Epithelial cell of prostate (primary cell): Measurements from ENCODE around the gene AMH.
"Not testable (repeated sequence)": the region's sequence is repeated elsewhere in the genome, so short reads cannot be mapped to it uniquely, and the experiment has no call there.

Source experiments
- DNase-seq: peaks from one replicate; pipeline ENCODE4 v3.0.0-alpha.2; 2011; ENCODE audit warnings: low read depth, low spot score
- H3K27ac ChIP-seq: fragments of 450-650 bp; 2 replicates; pipeline ENCODE4 v1.5.1; 2017; ENCODE audit warnings: mild to moderate bottlenecking

The AMH gene

GRCh38 chr19:2281265-2282061 is 32.3 kb downstream of the AMH start:
- not testable (repeated sequence) for H3K27ac ChIP-seq, DNase-seq

GRCh38 chr19:2282062-2282861 is 33.1 kb downstream of the AMH start, which contains the start of gene PEAK3:
Gene PEAK3 (minus strand): TSS chr19:2282175. CDS start chr19:2280931, 1,244 bp downstream.
- DNase-seq, result no peak
- no peak within 1 kb of the TSS for H3K27ac ChIP-seq

- no peak for DNase-seq
- no peak overlapping the region for H3K27ac ChIP-seq
These were observed 33.7 kb downstream of the AMH start for GRCh38 chr19:2282862-2283237.

- no peak for DNase-seq
- no peak overlapping the region for H3K27ac ChIP-seq
These were observed 34.8 kb downstream of the AMH start for GRCh38 chr19:2283835-2284507.

- no peak for DNase-seq
- H3K27ac ChIP-seq, result no peak overlapping the region
These were observed 37.4 kb downstream of the AMH start for GRCh38 chr19:2286402-2287140.

GRCh38 chr19:2287585-2288337 is 38.6 kb downstream of the AMH start:
- DNase-seq, result no peak
- no peak overlapping the region for H3K27ac ChIP-seq

- no peak overlapping the region for H3K27ac ChIP-seq
- DNase-seq, result no peak
These were observed 39.3 kb downstream of the AMH start for GRCh38 chr19:2288338-2288817.

- H3K27ac ChIP-seq, result no peak overlapping the region
- no peak for DNase-seq
These were observed 39.9 kb downstream of the AMH start for GRCh38 chr19:2288818-2289713.

GRCh38 chr19:2289714-2290435 is 40.8 kb downstream of the AMH start:
- no peak overlapping the region for H3K27ac ChIP-seq
- DNase-seq, result no peak

- no peak overlapping the region for H3K27ac ChIP-seq
- no peak for DNase-seq
These were observed 41.5 kb downstream of the AMH start for GRCh38 chr19:2290441-2291184.

- H3K27ac ChIP-seq, result no peak overlapping the region
- DNase-seq, result no peak
These were observed 42.1 kb downstream of the AMH start for GRCh38 chr19:2291185-2291751.

GRCh38 chr19:2294687-2295335 is 45.7 kb downstream of the AMH start:
- DNase-seq, result no peak
- no peak overlapping the region for H3K27ac ChIP-seq

GRCh38 chr19:2296141-2296540 is 47.0 kb downstream of the AMH start:
- no peak overlapping the region for H3K27ac ChIP-seq
- DNase-seq, result no peak

- no peak overlapping the region for H3K27ac ChIP-seq
- DNase-seq, result no peak
These were observed 51.4 kb downstream of the AMH start for GRCh38 chr19:2300533-2300932.
